Measurements from ENCODE around the gene GMPR2.

The GMPR2 gene

GRCh38 chr14:24252289-24253124, 19.8 kb downstream of the GMPR2 start:
- no peak overlapping the region for H3K4me3 Mint-ChIP-seq
- no peak overlapping the region for H3K27ac Mint-ChIP-seq
- H3K9me3 Mint-ChIP-seq: no peaks in the 10 kb centered on the region
- peaks cover 11% of the 10 kb centered on the region for H3K27me3 Mint-ChIP-seq (ENCODE audit: low read depth, poor library complexity)
- no peaks in the 10 kb centered on the region for H3K4me1 Mint-ChIP-seq
- no peak for TF ChIP-seq CTCF (IDR thresholded peaks at IDR 0.05)
- H3K36me3 Mint-ChIP-seq (ENCODE audit: low read depth): no peaks in the 10 kb centered on the region
- DNase-seq: no peak

GRCh38 chr14:24253936-24254335, 21.2 kb downstream of the GMPR2 start:
- Mint-ChIP-seq H3K36me3 (ENCODE audit: low read depth) (no peaks in the 10 kb centered on the region), H3K9me3 (no peaks in the 10 kb centered on the region), H3K4me3 (no peak overlapping the region), H3K4me1 (no peaks in the 10 kb centered on the region), H3K27me3 (ENCODE audit: low read depth, poor library complexity) (peaks cover 9% of the 10 kb centered on the region), H3K27ac (no peak overlapping the region)
- DNase-seq: no peak
- TF ChIP-seq CTCF (IDR thresholded peaks at IDR 0.05): no peak

GRCh38 chr14:24254630-24255392, 22.1 kb downstream of the GMPR2 start:
- H3K9me3 Mint-ChIP-seq: no peaks in the 10 kb centered on the region
- H3K27ac Mint-ChIP-seq: no peak overlapping the region
- H3K4me1 Mint-ChIP-seq: no peaks in the 10 kb centered on the region

GRCh38 chr14:24255438-24255837, 22.7 kb downstream of the GMPR2 start:
- no peaks in the 10 kb centered on the region for H3K9me3 Mint-ChIP-seq
- H3K4me1 Mint-ChIP-seq: no peaks in the 10 kb centered on the region
- TF ChIP-seq CTCF (IDR thresholded peaks at IDR 0.05): no peak
- DNase-seq: no peak
- no peak overlapping the region for H3K4me3 Mint-ChIP-seq
- no peak overlapping the region for H3K27ac Mint-ChIP-seq
- peaks cover 3% of the 10 kb centered on the region for H3K27me3 Mint-ChIP-seq (ENCODE audit: low read depth, poor library complexity)
- H3K36me3 Mint-ChIP-seq (ENCODE audit: low read depth): no peaks in the 10 kb centered on the region

More at GRCh38 chr14:24254630-24255392, 22.1 kb downstream of the GMPR2 start:
- TF ChIP-seq CTCF (IDR thresholded peaks at IDR 0.05): no peak
- Mint-ChIP-seq H3K36me3 (ENCODE audit: low read depth) (no peaks in the 10 kb centered on the region), H3K27me3 (ENCODE audit: low read depth, poor library complexity) (peaks cover 3% of the 10 kb centered on the region), H3K4me3 (no peak overlapping the region)
- DNase-seq: no peak

GRCh38 chr14:24255931-24256711, 23.4 kb downstream of the GMPR2 start:
- peak overlapping the region; percentile 25 for H3K27ac Mint-ChIP-seq
- no peaks in the 10 kb centered on the region for H3K36me3 Mint-ChIP-seq (ENCODE audit: low read depth)
- DNase-seq: no peak
- no peaks in the 10 kb centered on the region for H3K9me3 Mint-ChIP-seq
- H3K27me3 Mint-ChIP-seq (ENCODE audit: low read depth, poor library complexity): peaks cover 5% of the 10 kb centered on the region
- no peaks in the 10 kb centered on the region for H3K4me1 Mint-ChIP-seq
- TF ChIP-seq CTCF (IDR thresholded peaks at IDR 0.05): no peak
- H3K4me3 Mint-ChIP-seq: no peak overlapping the region

All from nephron progenitor cell (in vitro differentiated cells).